Activated CD8-positive, alpha-beta T cell treated with anti-CD3 and anti-CD28 coated beads for 36 hours (primary cell): Measurements from ENCODE around the gene ELF1. TPM values are rescaled to one million over a fixed set of nuclear protein-coding genes. Genes with fewer than 3 reads are reported as not detected.
A peak's percentile ranks its signal among the peaks of the same experiment; 100 is the strongest.

Experiments used
- ATAC-seq: fragments of 200-7000 bp; cut with Tn5 transposase; one replicate; pipeline ENCODE4 v1.10.0; 2021; ENCODE audit warnings: mild to moderate bottlenecking, moderate library complexity
- CTCF ChIA-PET: fragments of 350-600 bp; sonication (Branson Sonifier 250); formaldehyde crosslinking; loops from one replicate; lab custom pipeline; 2021; ENCODE audit warnings: antibody characterized with exemption; lab: Charles Lee
- POLR2A ChIA-PET: fragments of 350-600 bp; sonication (Branson Sonifier 250); formaldehyde crosslinking; loops from one replicate; lab custom pipeline; 2021; ENCODE audit warnings: antibody characterized with exemption; lab: Charles Lee
- DNase-seq: peaks from one replicate; pipeline ENCODE4 v3.0.0-alpha.2; 2020
- H3K27ac Mint-ChIP-seq: one replicate; pipeline ENCODE4 v1.8.0; 2021; ENCODE audit warnings: mild to moderate bottlenecking, mixed read lengths
- H3K27me3 Mint-ChIP-seq: one replicate; pipeline ENCODE4 v1.8.0; 2021; ENCODE audit warnings: mixed read lengths
- H3K36me3 Mint-ChIP-seq: one replicate; pipeline ENCODE4 v1.8.0; 2021; ENCODE audit warnings: low read depth, mixed read lengths
- H3K4me1 Mint-ChIP-seq: one replicate; pipeline ENCODE4 v1.8.0; 2021; ENCODE audit warnings: low read depth, mixed read lengths
- H3K4me3 Mint-ChIP-seq: one replicate; pipeline ENCODE4 v1.8.0; 2021; ENCODE audit warnings: mild to moderate bottlenecking, moderate library complexity, mixed read lengths
- H3K9me3 Mint-ChIP-seq: one replicate; pipeline ENCODE4 v1.8.0; 2021; ENCODE audit warnings: mixed read lengths
- CTCF ChIP-seq: fragments of 200-600 bp; IDR thresholded peaks from one replicate; pipeline ENCODE4 v1.8.0; 2022; ENCODE audit warnings: antibody characterized with exemption, mild to moderate bottlenecking
- intact Hi-C: fragments of 100-400 bp; cut with micrococcal nuclease; formaldehyde crosslinking; loops from one replicate; pipeline ENCODE4 v1.10.0; 2022
- total RNA-seq, 2 experiments: library from RNA; stranded (reverse); gene quantifications; one replicate each; pipeline ENCODE4 v1.2.3, GENCODE V29; 2021

ELF1 gene
- total RNA-seq, 2 experiments from 2014 or later = 85.2 to 88.2 TPM

DNA sequence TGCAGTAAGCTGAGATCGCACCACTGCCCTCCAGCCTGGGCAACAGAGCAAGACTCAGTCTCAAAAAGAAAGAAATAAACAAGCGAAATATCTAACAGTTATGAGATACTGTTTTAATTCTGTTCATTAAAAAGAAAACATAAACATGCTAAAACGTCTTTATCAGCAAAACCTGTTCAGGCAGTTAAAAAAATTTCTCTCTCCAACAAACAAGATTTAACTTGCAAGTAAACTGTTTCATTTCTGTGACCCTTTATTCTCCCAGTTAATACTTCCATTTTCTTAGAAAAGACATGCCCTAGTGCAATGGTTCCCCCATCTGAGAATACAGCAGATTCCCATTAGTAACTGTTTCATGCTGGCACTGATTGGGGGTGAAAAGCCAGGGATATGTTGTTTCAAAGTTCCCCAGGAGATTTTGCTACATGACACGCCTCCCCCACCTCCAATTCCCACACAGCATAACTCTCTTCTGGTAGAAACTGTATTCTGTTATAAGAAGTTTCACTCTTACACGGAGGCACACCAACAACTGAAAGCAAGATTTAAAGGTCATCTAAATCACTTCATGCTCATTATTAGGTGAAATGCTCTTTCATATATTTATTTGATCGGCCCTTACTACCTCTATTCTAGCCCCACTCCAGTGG, 24.4 kb downstream of the ELF1 start:
- POLR2A ChIA-PET = no interaction called here
- CTCF ChIA-PET = interaction anchor here (0.6 to 2.1 kb wide), 6 partner anchors 9 to 60 kb away, joined by 3 to 7 read pairs (median 4); no protein-coding TSS in a partner anchor
- peak overlapping the region; percentile 56 for H3K4me3 Mint-ChIP-seq
- no peaks in the 10 kb centered on the region for H3K27me3 Mint-ChIP-seq
- peaks cover 33% of the 10 kb centered on the region for H3K36me3 Mint-ChIP-seq
- no peak for TF ChIP-seq CTCF
- H3K9me3 Mint-ChIP-seq = no peaks in the 10 kb centered on the region
- intact Hi-C loops = loop anchor here (1.0 kb wide), 1 partner anchor 11 kb away; no protein-coding TSS in a partner anchor
- H3K4me1 Mint-ChIP-seq = peaks cover 82% of the 10 kb centered on the region
- peak; percentile 52 for DNase-seq
- peak; percentile 75 for ATAC-seq
- peak overlapping the region; percentile 82 for H3K27ac Mint-ChIP-seq

- ATAC-seq (no peak), DNase-seq (no peak)
- no peak for TF ChIP-seq CTCF
- Mint-ChIP-seq H3K27ac (peak overlapping the region; percentile 82), H3K4me3 (no peak overlapping the region), H3K36me3 (peaks cover 28% of the 10 kb centered on the region), H3K9me3 (no peaks in the 10 kb centered on the region), H3K27me3 (no peaks in the 10 kb centered on the region), H3K4me1 (peaks cover 78% of the 10 kb centered on the region)
- intact Hi-C loops = no loop called here
- POLR2A ChIA-PET = interaction anchor here (1.3 to 1.9 kb wide), 2 partner anchors 9 kb away, joined by 5 to 6 read pairs; no protein-coding TSS in a partner anchor
- CTCF ChIA-PET = interaction anchor here (1.3 to 4.1 kb wide), 4 partner anchors 8 to 24 kb away, joined by 4 to 13 read pairs (median 8); no protein-coding TSS in a partner anchor
These were observed 25.1 kb downstream of the ELF1 start for GRCh38 chr13:40993987-40994386.

- Mint-ChIP-seq H3K9me3 (no peaks in the 10 kb centered on the region), H3K27ac (peak overlapping the region; percentile 82), H3K4me3 (no peak overlapping the region), H3K27me3 (no peaks in the 10 kb centered on the region), H3K36me3 (peaks cover 23% of the 10 kb centered on the region), H3K4me1 (peaks cover 74% of the 10 kb centered on the region)
- TF ChIP-seq CTCF = no peak
- no peak for DNase-seq
- POLR2A ChIA-PET = interaction anchor here (1.3 to 1.9 kb wide), 4 partner anchors 8 to 21 kb away, joined by 3 to 6 read pairs (median 4); no protein-coding TSS in a partner anchor
- ATAC-seq = no peak
- intact Hi-C loops = no loop called here
- CTCF ChIA-PET = interaction anchor here (0.8 to 4.1 kb wide), 10 partner anchors 9 to 71 kb away, joined by 3 to 13 read pairs (median 4); no protein-coding TSS in a partner anchor
These were observed 26.2 kb downstream of the ELF1 start for GRCh38 chr13:40992678-40993518.

DNA sequence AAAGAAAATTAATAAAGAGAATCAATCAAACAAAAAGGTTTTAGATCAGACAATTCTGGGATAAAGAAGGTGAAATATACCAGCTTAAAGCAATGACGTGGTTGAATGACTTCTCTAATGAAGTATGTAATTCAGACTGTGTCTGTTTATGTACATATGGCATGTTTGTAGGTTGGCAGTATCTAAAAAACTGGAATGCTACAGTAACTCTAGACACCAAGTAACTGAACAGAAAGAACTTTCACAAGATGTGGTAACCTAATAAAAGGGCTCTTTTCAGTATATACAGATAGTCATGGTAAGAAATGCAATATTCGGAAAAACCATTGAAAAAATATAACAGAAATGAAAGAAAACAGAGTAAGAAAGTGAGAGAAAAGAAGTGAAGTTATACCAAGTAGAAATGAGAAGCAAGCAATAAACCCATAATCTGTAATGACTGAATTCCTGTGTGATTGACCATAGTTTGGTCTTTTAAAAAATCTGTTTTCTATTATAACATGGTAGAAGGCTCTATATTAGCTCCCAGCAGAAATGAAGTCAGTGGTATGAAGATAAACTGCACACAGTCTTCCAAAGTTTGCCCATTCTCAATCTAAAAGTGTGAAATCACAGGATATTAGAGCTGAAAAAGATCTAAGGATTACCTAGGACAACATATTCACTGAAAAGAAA, 31.4 kb downstream of the ELF1 start:
- DNase-seq = no peak
- CTCF ChIA-PET = interaction anchor here (0.8 kb wide), 1 partner anchor 1302 kb away, joined by 3 read pairs; no protein-coding TSS in a partner anchor
- Mint-ChIP-seq H3K4me3 (no peak overlapping the region), H3K27me3 (no peaks in the 10 kb centered on the region), H3K9me3 (no peaks in the 10 kb centered on the region), H3K36me3 (peaks cover 9% of the 10 kb centered on the region), H3K4me1 (peaks cover 64% of the 10 kb centered on the region), H3K27ac (peak overlapping the region; percentile 35)
- intact Hi-C loops = no loop called here
- no peak for TF ChIP-seq CTCF
- no peak for ATAC-seq
- POLR2A ChIA-PET = no interaction called here
